K562 (cell line): ENCODE data around the gene TAS2R4. TPM values are rescaled to one million over a fixed set of nuclear protein-coding genes. Genes with fewer than 3 reads are reported as not detected.
A peak's percentile ranks its signal among the peaks of the same experiment; 100 is the strongest.

Experiments
- ATAC-seq: fragments of 200-7000 bp; cut with Tn5 transposase; 3 replicates; pipeline ENCODE4 v1.9.1; 2020; ENCODE audit warnings: moderate library complexity
- BruUV-seq: library from RNA; stranded (reverse); fragments of 400-500 nt; replicated peaks from 2 replicates; lab custom pipeline; 2021; lab: Mats Ljungman, UMichigan
- CTCF ChIA-PET: fragments of 300-600 bp; formaldehyde crosslinking; extraction: SDS; loops from one replicate; lab custom pipeline; 2021; ENCODE audit warnings: low intra/inter-chr PET ratio; lab: Yijun Ruan, JAX
- POLR2A ChIA-PET: fragments of 300-600, 350-650 bp; sonication (Branson Sonifier 250); formaldehyde crosslinking; extraction: SDS; loops from one replicate; lab custom pipeline; 2021; ENCODE audit warnings: antibody characterized with exemption, inconsistent platforms; lab: Yijun Ruan, JAX
- DNase-seq, 4 experiments: peaks; one replicate each; pipeline versions ENCODE4 v3.0.0 to v3.0.0-alpha.2; 2011 to 2018; ENCODE audit warnings: low spot score in 3 of 4, mixed read lengths in 3 of 4; ENCODE audit errors: extremely low read depth in 1 of 4
- FAIRE-seq: peaks from 2 replicates; lab custom pipeline; 2011; peaks lifted over from hg19 to GRCh38; lab: Jason Lieb, UNC
- H2AFZ ChIP-seq: 2 replicates; pipeline ENCODE4 v1.6.0; 2011; ENCODE audit warnings: low read depth, low read length, control low read depth, inconsistent platforms
- H3K27ac ChIP-seq: fragments of 200-600 bp; 3 replicates; pipeline ENCODE4 v1.8.0; 2011; ENCODE audit warnings: low read depth, mild to moderate bottlenecking, control low read depth, inconsistent platforms, low read length, moderate library complexity, mixed read lengths; ENCODE audit errors: extremely low read depth
- H3K27me3 ChIP-seq, 2 experiments: fragments of 300-600 bp in 1 of 2; 2 replicates in 1 of 2; 3 replicates in 1 of 2; pipeline versions ENCODE4 v1.6.0 to v1.8.0; 2011; ENCODE audit warnings: inconsistent platforms in 2 of 2, low read length in 2 of 2, mild to moderate bottlenecking in 1 of 2, mixed read lengths in 1 of 2, moderate library complexity in 1 of 2; ENCODE audit not compliant: control insufficient read depth in 2 of 2, insufficient read depth in 2 of 2
- H3K36me3 ChIP-seq: fragments of 300-600 bp; 3 replicates; pipeline ENCODE4 v1.8.0; 2011; ENCODE audit warnings: mild to moderate bottlenecking, low read length, inconsistent platforms; ENCODE audit not compliant: control insufficient read depth, insufficient read depth
- H3K4me1 ChIP-seq, 2 experiments: fragments of 200-600 bp in 1 of 2; replicated peaks in 1 of 2; 2 replicates in 1 of 2; 3 replicates in 1 of 2; pipeline versions ENCODE4 v1.5.1 to v1.8.0; 2011; ENCODE audit warnings: inconsistent platforms in 2 of 2, low read length in 2 of 2, mild to moderate bottlenecking in 1 of 2, mixed read lengths in 1 of 2, moderate library complexity in 1 of 2; ENCODE audit not compliant: control insufficient read depth in 2 of 2, insufficient read depth in 2 of 2
- H3K4me2 ChIP-seq: 2 replicates; pipeline ENCODE4 v1.6.1; 2011; ENCODE audit warnings: low read length, control low read depth, inconsistent platforms, mixed read lengths; ENCODE audit not compliant: insufficient read depth
- H3K4me3 ChIP-seq: fragments of 200-600 bp; sonication (generic), shearing (Covaris generic); 2 replicates; pipeline ENCODE4 v1.5.1; 2016; ENCODE audit warnings: control low read depth, inconsistent platforms
- H3K79me2 ChIP-seq: fragments of 200-600 bp; 3 replicates; pipeline ENCODE4 v1.8.0; 2011; ENCODE audit warnings: low read length, inconsistent platforms; ENCODE audit not compliant: control insufficient read depth, insufficient read depth
- H3K9ac ChIP-seq, 2 experiments: 2 replicates each; pipeline versions ENCODE4 v1.6.0 to v1.6.1; 2011; ENCODE audit warnings: low read depth in 2 of 2, low read length in 2 of 2, control low read depth in 1 of 2, inconsistent platforms in 1 of 2, mild to moderate bottlenecking in 1 of 2, mixed read lengths in 1 of 2; ENCODE audit not compliant: insufficient read depth in 1 of 2
- H3K9me1 ChIP-seq: one replicate; pipeline ENCODE4 v1.6.0; 2011; ENCODE audit warnings: inconsistent platforms, mild to moderate bottlenecking, low read length, moderate library complexity; ENCODE audit not compliant: control insufficient read depth, insufficient read depth
- H3K9me3 ChIP-seq: replicated peaks from 2 replicates; pipeline ENCODE4 v1.5.1; 2011; ENCODE audit warnings: low read depth, low read length, inconsistent platforms; ENCODE audit not compliant: control insufficient read depth, insufficient read depth
- H4K20me1 ChIP-seq: replicated peaks from 2 replicates; pipeline ENCODE4 v1.6.1; 2011; ENCODE audit warnings: low read length, inconsistent platforms, mixed read lengths; ENCODE audit not compliant: control insufficient read depth, insufficient read depth
- FUS ChIP-seq: fragments of 200-400 bp; formaldehyde crosslinking; optimal IDR thresholded peaks from 2 replicates; pipeline ENCODE3; 2017; ENCODE audit warnings: low read depth, low read length
- MEF2D ChIP-seq: conservative IDR thresholded peaks from 2 replicates; pipeline ENCODE4 v1.6.1; 2016; ENCODE audit warnings: low read depth, missing genetic modification characterization, missing compliant biosample characterization
- RREB1 ChIP-seq: fragments of 250-450 bp; sonication (Bioruptor Pico); IDR thresholded peaks from 2 replicates; pipeline ENCODE4 v1.4.0; 2020
- SMARCA5 ChIP-seq: fragments of 450-650 bp; IDR thresholded peaks from 2 replicates; pipeline ENCODE4 v1.6.1; 2016
- WHSC1 ChIP-seq: IDR thresholded peaks from one replicate; pipeline ENCODE4 v1.6.1; 2012; ENCODE audit warnings: low read length, control low read depth, inconsistent platforms
- ZEB2 ChIP-seq: fragments of 450-650 bp; IDR thresholded peaks from 2 replicates; pipeline ENCODE4 v1.6.1; 2016
- ZNF197 ChIP-seq: fragments of 200-800 bp; sonication (Bioruptor generic); IDR thresholded peaks from 2 replicates; pipeline ENCODE4 v1.6.1; 2016; ENCODE audit warnings: low read depth, missing genetic modification characterization, missing compliant biosample characterization
- ZNF76 ChIP-seq: fragments of 250-450 bp; sonication (Bioruptor Pico); IDR thresholded peaks from 2 replicates; pipeline ENCODE4 v1.4.0; 2020; ENCODE audit warnings: mild to moderate bottlenecking, moderate library complexity, borderline replicate concordance
- WGBS: fragments of 100-300 bp; shearing (Covaris generic); methylation state at CpG from one replicate; pipeline ENCODE4 v1.1.6; 2016; ENCODE audit warnings: low coverage, mixed read lengths; ENCODE audit not compliant: insufficient coverage; ENCODE audit errors: missing lambda C conversion rate; 5-methylcytosine and 5-hydroxymethylcytosine counted together
- in situ Hi-C: fragments of 300-500 bp; cut with MboI; formaldehyde crosslinking; loops from 4 replicates; pipeline ENCODE4 v1.15.0; 2018; ENCODE audit warnings: inconsistent platforms, mixed read lengths
- intact Hi-C: fragments of 100-400 bp; cut with micrococcal nuclease; formaldehyde crosslinking; loops from 2 replicates; pipeline ENCODE4 v1.14.2; 2022
- polyA plus RNA-seq, 8 experiments: library from polyadenylated mRNA; depleted of rRNA in 4 of 8; stranded (reverse) in 5 of 8; unstranded in 3 of 8; fragments of >200 nt; fragmentation: Nextera tagmentation in 2 of 8; fragmentation: Illumina TruSeq in 1 of 8; extraction: Ambion mirVana in 2 of 8; extraction: Trizol in 1 of 8; gene quantifications; 2 replicates each; pipeline versions ENCODE4 v1.2.1 to v1.2.3, GENCODE V29; 2011 to 2014; ENCODE audit warnings: inconsistent platforms in 1 of 8, missing spikeins in 1 of 8
- total RNA-seq, 7 experiments: library from RNA; depleted of rRNA in 6 of 7; stranded (reverse); fragments of >200 nt in 6 of 7; fragmentation: Illumina TruSeq in 2 of 7; extraction: Trizol in 2 of 7; gene quantifications; 2 replicates each; pipeline versions ENCODE4 v1.2.1 to v1.2.3, GENCODE V29; 2011 to 2021; ENCODE audit warnings: low replicate concordance in 1 of 7
- TF ChIP-seq, protein P1 (sequence below): sonication (generic); IDR thresholded peaks from 2 replicates; pipeline ENCODE4 v1.6.1; 2016

Gene TAS2R4
- total and polyA plus RNA-seq, 9 of the 15 experiments (the other 6 are each of a cell fraction or from before 2014, with no cell fraction given), result 0.04 to 2.1 (median 0.68) TPM

DNA sequence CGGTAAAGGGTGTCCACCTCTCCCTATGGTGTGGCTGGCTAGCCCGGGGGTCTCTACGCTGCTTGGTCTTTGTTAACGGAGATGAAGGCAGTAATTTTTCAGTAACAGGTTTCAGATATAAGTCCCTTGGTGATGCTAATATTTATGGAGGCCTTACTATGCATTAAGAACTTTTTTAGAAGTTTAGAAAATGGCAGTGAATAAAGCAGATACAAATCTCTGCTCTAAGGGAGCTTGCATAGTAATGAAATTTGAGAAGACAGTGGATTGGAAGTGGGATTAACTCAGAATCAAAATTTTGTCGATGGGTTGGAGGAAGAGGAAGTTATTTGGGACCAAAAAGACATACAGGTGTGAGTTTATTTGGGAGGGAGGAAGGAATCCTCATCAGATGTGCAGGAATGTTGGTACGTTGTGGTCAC lies 37.9 kb upstream of the TAS2R4 start:
- ATAC-seq (peak; percentile 79), DNase-seq (no peak)
- TF ChIP-seq ZNF197 (peak; percentile 68; the same call in 1 of the 2 replicates), MEF2D (tag) (no peak), ZNF76 (CRISPR knock-in tag) (0 out of 2 replicates have a peak, but pooled peaks have one; percentile 7), WHSC1 (no peak), SMARCA5 (no peak), FUS (no peak), ZEB2 (no peak), RREB1 (CRISPR knock-in tag) (no peak)
- TF ChIP-seq, protein P1, sequence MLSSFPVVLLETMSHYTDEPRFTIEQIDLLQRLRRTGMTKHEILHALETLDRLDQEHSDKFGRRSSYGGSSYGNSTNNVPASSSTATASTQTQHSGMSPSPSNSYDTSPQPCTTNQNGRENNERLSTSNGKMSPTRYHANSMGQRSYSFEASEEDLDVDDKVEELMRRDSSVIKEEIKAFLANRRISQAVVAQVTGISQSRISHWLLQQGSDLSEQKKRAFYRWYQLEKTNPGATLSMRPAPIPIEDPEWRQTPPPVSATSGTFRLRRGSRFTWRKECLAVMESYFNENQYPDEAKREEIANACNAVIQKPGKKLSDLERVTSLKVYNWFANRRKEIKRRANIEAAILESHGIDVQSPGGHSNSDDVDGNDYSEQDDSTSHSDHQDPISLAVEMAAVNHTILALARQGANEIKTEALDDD, result no peak

More for the DNA sequence above, 37.9 kb upstream of the TAS2R4 start:
- no peak for FAIRE-seq
- Histone ChIP-seq H3K4me1 (peaks cover 5 to 12% of the 10 kb centered on the region in 2 experiments; a peak in 4 of 5 replicates), H3K9ac (peak overlapping the region; percentile 84 to 92), H3K4me2 (peak overlapping the region; percentile 98), H3K36me3 (peaks cover 44% of the 10 kb centered on the region), H3K27ac (peak overlapping the region; percentile 89), H3K79me2 (peaks cover 41% of the 10 kb centered on the region), H4K20me1 (no peaks in the 10 kb centered on the region), H2AFZ (peak overlapping the region; percentile 96), H3K27me3 (no peaks in the 10 kb centered on the region), H3K4me3 (peak overlapping the region; percentile 65), H3K9me1 (no peaks in the 10 kb centered on the region), H3K9me3 (no peaks in the 10 kb centered on the region)
- 0% methylated on average over 6 of the region's 6 CpGs for WGBS
- ChIA-PET POLR2A (interaction anchor here (1.1 to 3.0 kb wide), 4 partner anchors 11 to 143 kb away, joined by 3 to 30 read pairs (median 4); partner anchors contain the start of gene DENND11), CTCF (interaction anchor here (0.7 kb wide), 1 partner anchor 84 kb away, joined by 7 read pairs; no protein-coding TSS in a partner anchor)
- TSS peak; percentile 72 for BruUV-seq
- in situ Hi-C loops, result no loop called here
- intact Hi-C loops, result loop anchor here (1.0 to 5.0 kb wide), 2 partner anchors 84 to 186 kb away; partner anchors contain the start of gene AGK
